Measurements from ENCODE around the gene LRRC39.

The LRRC39 gene

DNA sequence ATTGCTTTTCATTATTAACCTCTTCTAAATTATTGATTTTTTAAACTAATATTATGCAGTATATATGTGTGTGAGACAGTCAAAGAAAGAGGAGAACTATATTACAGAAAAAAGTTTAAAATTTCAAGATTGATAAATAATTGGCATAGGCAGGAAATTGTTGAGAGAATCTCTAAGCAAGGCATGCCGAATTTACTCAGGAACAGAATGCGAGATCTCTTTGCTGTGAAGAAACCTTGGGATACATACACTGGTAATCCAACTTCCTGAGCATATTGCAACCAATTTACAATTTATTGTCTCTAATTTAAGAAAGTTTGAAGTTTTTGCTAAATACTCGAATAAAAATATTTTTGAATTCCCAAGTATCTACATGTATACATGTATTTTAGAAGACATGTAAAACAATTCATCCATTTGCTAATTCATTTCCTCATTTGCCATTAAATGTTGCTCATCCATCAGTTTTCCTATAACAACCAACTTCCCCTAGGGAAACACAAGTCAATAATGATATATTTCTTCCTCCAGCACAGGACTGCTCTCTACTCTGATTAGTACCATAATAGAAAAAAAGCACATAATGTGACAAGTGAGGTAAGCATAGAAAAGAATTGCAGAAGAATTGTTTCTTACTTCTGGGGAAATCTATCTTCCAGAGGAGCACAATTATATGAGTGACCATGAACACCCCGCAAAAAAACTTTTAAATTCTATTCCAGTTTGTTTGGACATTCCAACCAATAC is 588 bp downstream of the LRRC39 start:
- no peak overlapping the region for H3K4me3 ChIP-seq (ENCODE audit: low read depth, low read length)
- TF ChIP-seq, protein P1, sequence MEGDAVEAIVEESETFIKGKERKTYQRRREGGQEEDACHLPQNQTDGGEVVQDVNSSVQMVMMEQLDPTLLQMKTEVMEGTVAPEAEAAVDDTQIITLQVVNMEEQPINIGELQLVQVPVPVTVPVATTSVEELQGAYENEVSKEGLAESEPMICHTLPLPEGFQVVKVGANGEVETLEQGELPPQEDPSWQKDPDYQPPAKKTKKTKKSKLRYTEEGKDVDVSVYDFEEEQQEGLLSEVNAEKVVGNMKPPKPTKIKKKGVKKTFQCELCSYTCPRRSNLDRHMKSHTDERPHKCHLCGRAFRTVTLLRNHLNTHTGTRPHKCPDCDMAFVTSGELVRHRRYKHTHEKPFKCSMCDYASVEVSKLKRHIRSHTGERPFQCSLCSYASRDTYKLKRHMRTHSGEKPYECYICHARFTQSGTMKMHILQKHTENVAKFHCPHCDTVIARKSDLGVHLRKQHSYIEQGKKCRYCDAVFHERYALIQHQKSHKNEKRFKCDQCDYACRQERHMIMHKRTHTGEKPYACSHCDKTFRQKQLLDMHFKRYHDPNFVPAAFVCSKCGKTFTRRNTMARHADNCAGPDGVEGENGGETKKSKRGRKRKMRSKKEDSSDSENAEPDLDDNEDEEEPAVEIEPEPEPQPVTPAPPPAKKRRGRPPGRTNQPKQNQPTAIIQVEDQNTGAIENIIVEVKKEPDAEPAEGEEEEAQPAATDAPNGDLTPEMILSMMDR (IDR thresholded peaks at IDR 0.05; ENCODE audit: borderline replicate concordance, insufficient read depth, low read depth, low read length): no peak

DNA sequence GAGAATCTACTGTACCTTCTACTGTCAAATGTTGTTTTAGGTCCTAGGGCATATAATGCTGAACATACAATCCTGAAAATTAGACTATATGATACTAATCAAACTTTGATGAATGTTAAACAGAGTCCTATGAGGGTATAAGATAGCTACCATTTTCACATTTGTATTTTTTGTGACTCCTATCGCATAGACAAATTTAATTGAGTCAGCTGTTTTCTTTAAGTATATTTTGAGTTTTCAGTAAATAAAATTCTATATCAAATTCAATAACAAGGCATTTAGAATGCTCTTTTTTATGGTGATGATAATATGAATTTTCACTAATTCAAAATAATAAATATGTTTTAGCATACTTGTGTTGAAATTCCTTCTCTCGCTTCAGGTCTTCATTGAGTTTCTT is 10.0 kb downstream of the LRRC39 start:
- no peak overlapping the region for H3K4me3 ChIP-seq (ENCODE audit: low read depth, low read length)
- TF ChIP-seq, protein P1 (IDR thresholded peaks at IDR 0.05; ENCODE audit: borderline replicate concordance, insufficient read depth, low read depth, low read length): no peak

DNA sequence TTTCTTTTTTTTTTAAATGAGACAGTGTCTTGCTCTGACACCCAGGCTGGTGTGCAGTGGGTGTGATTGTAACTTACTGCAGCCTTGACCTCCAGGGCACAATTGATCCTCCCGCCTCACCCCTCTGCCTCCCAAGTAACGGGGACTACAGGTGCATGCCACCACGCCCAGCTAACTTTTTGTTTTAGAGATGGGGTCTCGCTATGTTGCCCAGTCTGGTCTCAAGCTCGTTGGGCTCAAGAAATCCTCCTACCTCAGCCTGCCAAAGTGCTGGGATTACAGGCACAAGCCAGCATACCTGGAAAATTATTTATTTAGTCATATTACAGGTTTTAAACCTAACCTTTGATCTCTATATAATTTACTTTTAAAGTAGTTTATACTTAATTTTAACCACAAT is 13.4 kb downstream of the LRRC39 start:
- TF ChIP-seq, protein P1 (IDR thresholded peaks at IDR 0.05; ENCODE audit: borderline replicate concordance, insufficient read depth, low read depth, low read length): no peak
- no peak overlapping the region for H3K4me3 ChIP-seq (ENCODE audit: low read depth, low read length)

DNA sequence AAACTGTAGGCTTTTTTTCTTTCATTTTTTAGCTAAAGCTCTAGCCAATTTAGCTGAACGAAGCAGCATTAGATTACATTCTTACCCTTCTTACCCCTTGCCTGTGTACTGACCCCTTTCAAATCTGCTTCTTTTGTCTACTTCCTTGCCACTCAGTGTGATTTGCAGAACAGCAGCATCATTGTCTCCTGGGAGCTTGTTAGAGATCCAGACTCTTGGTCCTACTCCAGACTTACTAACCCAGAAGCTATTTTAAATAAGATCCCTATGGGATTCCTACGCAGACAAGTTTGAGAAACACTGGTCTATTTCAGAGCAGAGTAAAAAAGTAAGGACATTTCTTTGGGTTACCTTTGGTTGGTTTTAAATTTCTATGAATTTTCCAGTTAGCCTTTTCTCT is 13.8 kb downstream of the LRRC39 start:
- TF ChIP-seq, protein P1 (IDR thresholded peaks at IDR 0.05; ENCODE audit: borderline replicate concordance, insufficient read depth, low read depth, low read length): no peak
- H3K4me3 ChIP-seq (ENCODE audit: low read depth, low read length): no peak overlapping the region

DNA sequence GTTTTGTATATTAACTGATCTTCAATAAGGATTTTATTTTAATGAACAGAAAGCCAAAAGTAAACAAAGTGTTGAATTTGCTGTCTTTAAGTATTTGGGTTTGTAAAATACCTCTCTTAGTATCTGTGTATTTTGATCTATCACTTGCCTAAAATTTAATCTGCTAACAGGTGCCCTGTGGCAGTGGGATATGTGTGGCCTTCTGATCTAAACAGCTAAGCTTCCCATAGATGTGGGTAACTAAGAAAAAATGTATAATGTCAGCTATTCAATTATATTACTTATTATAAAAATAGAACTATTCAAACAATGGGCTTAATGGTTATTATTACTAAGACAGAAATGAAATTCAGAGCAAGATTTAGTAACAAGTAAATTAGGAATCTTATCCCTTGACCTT is 15.2 kb downstream of the LRRC39 start:
- H3K4me3 ChIP-seq (ENCODE audit: low read depth, low read length): no peak overlapping the region
- TF ChIP-seq, protein P1 (IDR thresholded peaks at IDR 0.05; ENCODE audit: borderline replicate concordance, insufficient read depth, low read depth, low read length): no peak

DNA sequence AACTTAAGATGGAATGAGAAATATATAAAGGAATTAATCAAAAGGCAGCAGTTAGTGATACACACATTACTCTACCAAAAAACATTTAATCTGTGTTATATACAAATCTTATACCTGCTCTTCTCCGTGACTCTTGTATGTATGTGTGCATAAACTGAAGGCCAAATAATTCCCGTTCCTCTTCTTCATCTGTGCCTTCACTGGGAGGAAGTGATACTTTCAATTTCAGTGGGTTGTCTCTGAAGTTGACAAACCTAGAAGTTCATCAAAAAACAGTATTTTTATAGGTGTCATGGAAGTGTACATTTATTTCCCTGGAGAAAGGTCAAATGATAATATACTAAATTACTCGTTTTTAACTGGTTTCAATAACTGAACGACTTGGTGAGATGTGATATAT is 25.8 kb downstream of the LRRC39 start:
- TF ChIP-seq, protein P1 (IDR thresholded peaks at IDR 0.05; ENCODE audit: borderline replicate concordance, insufficient read depth, low read depth, low read length): no peak
- H3K4me3 ChIP-seq (ENCODE audit: low read depth, low read length): no peak overlapping the region

DNA sequence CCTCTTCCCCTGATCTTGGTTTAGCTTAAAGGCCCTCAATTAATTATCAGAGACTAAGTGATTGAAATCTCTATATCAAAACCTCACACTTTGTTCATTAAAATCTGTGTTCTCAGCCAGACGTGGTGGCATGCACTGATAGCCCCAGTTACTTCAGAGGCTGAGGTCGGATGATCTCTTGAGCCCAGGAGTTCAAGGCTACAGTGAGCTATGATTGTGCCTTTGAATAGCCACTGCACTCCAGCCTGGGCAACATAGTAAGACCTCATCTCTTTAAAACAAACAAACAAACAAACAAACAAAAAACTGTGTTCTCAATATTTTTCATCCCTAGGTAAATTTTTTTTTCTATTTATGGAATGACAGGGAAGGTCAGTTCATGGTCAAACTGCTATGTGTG is 26.4 kb downstream of the LRRC39 start:
- H3K4me3 ChIP-seq (ENCODE audit: low read depth, low read length): no peak overlapping the region
- TF ChIP-seq, protein P1 (IDR thresholded peaks at IDR 0.05; ENCODE audit: borderline replicate concordance, insufficient read depth, low read depth, low read length): no peak

Measured in GM12875 (cell line).